Stimulated activated CD8-positive, alpha-beta memory T cell treated with anti-CD3 and anti-CD28 coated beads, Interleukin-12 subunit alpha, Interleukin-12 subunit beta, amount 100 ng/mL, for 1 hour (primary cell): Measurements from ENCODE around the gene PLA2G12B.

Source experiments
- DNase-seq: peaks from one replicate; pipeline ENCODE4 v3.0.0-alpha.2; 2020; ENCODE audit warnings: low read depth

Gene PLA2G12B

DNA sequence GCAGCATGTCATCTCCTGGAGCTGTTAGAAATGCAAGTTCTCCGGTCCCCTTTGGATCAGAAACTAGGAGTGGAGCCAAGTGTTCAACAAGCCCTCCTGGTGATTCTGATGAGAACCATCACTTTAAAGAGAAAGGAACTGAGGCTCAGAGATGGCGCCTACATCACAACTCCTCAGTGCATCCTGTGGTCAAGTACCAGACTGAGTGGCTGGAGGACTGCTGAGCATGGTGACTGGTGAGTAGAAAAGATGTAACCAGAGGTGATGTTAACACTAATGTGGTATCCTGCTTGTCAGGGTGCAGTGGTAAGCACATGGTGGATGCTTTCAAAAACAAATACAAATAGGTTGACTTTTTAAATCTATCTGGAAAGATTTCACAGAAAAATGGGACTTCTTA is 64.5 kb downstream of the PLA2G12B start:
- DNase-seq, result no peak

DNA sequence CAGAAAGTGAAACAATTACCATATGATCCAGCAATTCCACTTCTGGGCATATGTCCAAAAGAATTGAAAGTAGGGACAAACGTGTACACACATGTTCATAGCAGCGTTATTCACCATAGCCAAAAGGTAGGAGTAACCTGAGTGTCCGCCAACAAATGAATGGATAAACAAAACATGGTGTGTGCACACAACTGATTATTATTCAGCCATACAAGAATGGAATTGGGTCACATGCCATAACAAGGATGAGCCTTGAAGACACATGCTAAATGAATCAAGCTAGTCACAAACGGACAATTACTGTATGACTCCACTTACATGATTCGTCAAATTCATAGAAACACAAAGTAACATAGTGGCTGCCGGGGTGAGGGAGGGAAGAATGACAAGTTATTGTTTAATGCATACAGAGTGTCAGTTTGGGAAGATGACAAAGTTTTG is 65.2 kb downstream of the PLA2G12B start:
- DNase-seq, result no peak

DNA sequence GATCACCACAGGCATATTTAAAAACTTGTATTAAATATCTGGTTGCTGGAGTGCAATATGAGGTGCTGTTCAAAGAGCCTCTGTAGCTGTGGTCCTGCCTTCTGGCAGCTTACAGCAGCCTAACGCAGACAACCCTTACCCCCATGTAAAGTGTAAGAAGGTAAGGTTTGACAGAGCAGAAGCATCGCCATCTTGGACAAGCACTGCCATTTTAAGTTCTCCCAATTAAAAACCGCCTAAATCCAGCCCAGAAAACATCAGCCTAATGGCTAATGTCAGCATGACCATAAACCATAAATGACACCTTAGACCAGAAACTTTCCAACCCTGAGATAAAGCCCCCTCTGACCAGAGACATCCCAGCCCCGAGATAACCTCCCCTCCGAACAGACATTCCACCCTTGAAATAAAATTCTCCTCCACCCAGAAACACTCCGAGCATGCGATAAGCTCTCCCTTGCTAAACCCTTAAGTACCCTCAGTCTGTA is 66.4 kb downstream of the PLA2G12B start:
- no peak for DNase-seq

DNA sequence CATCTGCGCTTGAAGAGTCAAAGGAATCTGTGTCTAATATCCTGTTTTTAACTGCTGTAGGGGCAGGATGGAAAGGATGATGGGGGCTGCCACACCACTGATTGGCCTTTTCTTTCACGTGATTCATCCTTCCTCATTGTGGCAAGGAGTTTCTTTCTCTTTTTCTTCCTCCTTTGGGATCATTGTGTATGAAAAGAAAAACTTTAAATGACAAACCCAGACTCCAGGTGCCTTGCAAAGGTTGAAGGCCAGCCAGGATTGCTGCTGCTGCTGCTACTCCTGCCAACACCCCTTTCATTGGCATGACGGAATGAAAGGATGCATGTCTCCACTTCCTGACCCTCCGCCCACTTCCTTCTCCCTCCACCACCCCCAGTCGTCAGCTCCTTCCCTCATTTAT is 67.6 kb downstream of the PLA2G12B start:
- DNase-seq, result no peak

DNA sequence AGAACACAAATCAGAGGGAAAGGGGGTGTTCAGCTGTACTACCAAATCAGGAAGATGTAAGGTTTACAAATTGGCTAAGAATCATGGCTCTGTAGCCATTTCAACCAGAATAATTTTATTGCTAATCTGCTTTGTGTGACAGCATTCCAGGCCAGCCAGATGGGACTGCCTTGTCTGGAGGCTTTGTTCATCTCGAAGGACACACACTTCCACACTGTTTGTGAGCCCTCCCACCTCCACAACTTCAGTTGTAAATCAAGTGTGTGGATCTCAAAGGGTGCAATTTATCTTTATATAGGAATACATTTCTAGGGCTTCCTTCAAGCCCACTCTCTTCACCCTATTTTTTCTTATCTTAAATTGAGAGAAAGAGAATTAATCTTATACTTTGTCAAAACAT is 68.0 kb downstream of the PLA2G12B start:
- DNase-seq, result no peak

DNA sequence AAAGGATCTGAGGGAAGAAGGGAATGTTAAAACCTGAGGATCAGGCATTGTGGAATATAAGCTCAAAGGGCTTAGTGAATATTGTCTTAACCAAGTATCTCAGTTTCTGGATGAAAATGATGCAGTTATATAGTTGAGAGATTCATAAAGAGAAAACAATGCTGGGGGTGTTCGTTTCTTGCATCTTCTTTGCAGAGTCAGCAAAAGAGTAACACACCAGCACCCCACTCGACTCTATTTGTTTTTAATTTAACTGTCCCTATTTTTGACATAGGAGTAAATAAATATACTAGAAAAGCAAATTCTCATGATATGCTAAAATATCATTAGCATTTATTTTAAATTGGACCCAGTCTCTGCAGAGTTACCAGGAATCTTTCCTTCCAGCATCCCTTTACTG is 68.7 kb downstream of the PLA2G12B start:
- DNase-seq, result no peak
